PC-9 (cell line): Measurements from ENCODE around the gene CLDN17. TPM values are rescaled to one million over a fixed set of nuclear protein-coding genes. Genes with fewer than 3 reads are reported as not detected.

ENCODE experiments used
- BruUV-seq: library from RNA; stranded (reverse); fragments of 400-500 nt; replicated peaks from 2 replicates; lab custom pipeline; 2021; lab: Mats Ljungman, UMichigan
- CTCF ChIA-PET: fragments of 300-600 bp; sonication (Branson Sonifier 250); formaldehyde crosslinking; loops from one replicate; lab custom pipeline; 2022; ENCODE audit warnings: antibody characterized with exemption; lab: Charles Lee
- POLR2A ChIA-PET: fragments of 300-600 bp; sonication (Branson Sonifier 250); formaldehyde crosslinking; loops from one replicate; lab custom pipeline; 2022; ENCODE audit warnings: antibody characterized with exemption; ENCODE audit not compliant: unreplicated experiment; lab: Charles Lee
- DNase-seq, 2 experiments: peaks; one replicate each; pipeline versions ENCODE4 v3.0.0 to v3.0.0-alpha.2; 2015 to 2022; ENCODE audit warnings: mixed read lengths in 1 of 2
- H2AFZ ChIP-seq: fragments of 200-600 bp; sonication (generic); 2 replicates; pipeline ENCODE4 v1.8.1; 2017; ENCODE audit warnings: antibody characterized with exemption
- H3F3A ChIP-seq: fragments of 200-600 bp; sonication (generic); 2 replicates; pipeline ENCODE4 v1.8.1; 2017; ENCODE audit warnings: antibody characterized with exemption, mild to moderate bottlenecking, low read depth; ENCODE audit not compliant: insufficient read depth
- H3K27ac ChIP-seq: fragments of 200-600 bp; sonication (generic); 2 replicates; pipeline ENCODE4 v1.6.1; 2016; ENCODE audit warnings: mixed run types
- H3K27me3 ChIP-seq: fragments of 200-600 bp; sonication (generic); 2 replicates; pipeline ENCODE4 v1.6.1; 2016; ENCODE audit warnings: low read depth, mixed run types; ENCODE audit not compliant: insufficient read depth
- H3K36me3 ChIP-seq: fragments of 200-600 bp; sonication (generic); 2 replicates; pipeline ENCODE4 v1.6.1; 2016; ENCODE audit warnings: low read depth, mixed run types
- H3K4me1 ChIP-seq: fragments of 200-600 bp; sonication (generic); replicated peaks from 2 replicates; pipeline ENCODE4 v1.6.1; 2016; ENCODE audit warnings: mixed run types; ENCODE audit not compliant: insufficient read depth
- H3K4me2 ChIP-seq: fragments of 200-600 bp; sonication (generic); 2 replicates; pipeline ENCODE4 v1.6.1; 2017; ENCODE audit warnings: mixed run types
- H3K4me3 ChIP-seq: fragments of 200-600 bp; sonication (generic); 2 replicates; pipeline ENCODE4 v1.6.1; 2016; ENCODE audit warnings: mixed run types
- H3K79me2 ChIP-seq: fragments of 200-600 bp; sonication (generic); 2 replicates; pipeline ENCODE4 v1.6.1; 2017; ENCODE audit warnings: low read depth, mixed run types
- H3K9me2 ChIP-seq: fragments of 200-600 bp; sonication (generic); 2 replicates; pipeline ENCODE4 v1.8.1; 2017; ENCODE audit warnings: mild to moderate bottlenecking; ENCODE audit not compliant: insufficient read depth
- H3K9me3 ChIP-seq: fragments of 200-600 bp; sonication (generic); 2 replicates; pipeline ENCODE4 v1.8.1; 2016; ENCODE audit warnings: low read depth; ENCODE audit not compliant: insufficient read depth
- H4K20me1 ChIP-seq: fragments of 200-600 bp; sonication (generic); 2 replicates; pipeline ENCODE4 v1.8.1; 2017; ENCODE audit not compliant: insufficient read depth
- EZH2 ChIP-seq: fragments of 200-600 bp; sonication (generic); IDR thresholded peaks from 2 replicates; pipeline ENCODE4 v1.8.0; 2017; ENCODE audit warnings: antibody characterized with exemption, low read depth
- intact Hi-C: fragments of 100-400 bp; cut with micrococcal nuclease; formaldehyde crosslinking; loops from one replicate; pipeline ENCODE4 v1.10.0; 2022; ENCODE audit not compliant: unreplicated experiment
- total RNA-seq: library from RNA; stranded (reverse); gene quantifications from 2 replicates; pipeline ENCODE4 v1.2.3, GENCODE V29; 2021
- TF ChIP-seq, protein P1 (sequence below): fragments of 200-600 bp; sonication (generic); conservative IDR thresholded peaks from 2 replicates; pipeline ENCODE4 v1.6.1; 2017; ENCODE audit warnings: mixed run types, antibody characterized with exemption, mild to moderate bottlenecking, moderate library complexity

Gene CLDN17
- total RNA-seq, 1 experiment from 2014 or later, result not detected

DNA sequence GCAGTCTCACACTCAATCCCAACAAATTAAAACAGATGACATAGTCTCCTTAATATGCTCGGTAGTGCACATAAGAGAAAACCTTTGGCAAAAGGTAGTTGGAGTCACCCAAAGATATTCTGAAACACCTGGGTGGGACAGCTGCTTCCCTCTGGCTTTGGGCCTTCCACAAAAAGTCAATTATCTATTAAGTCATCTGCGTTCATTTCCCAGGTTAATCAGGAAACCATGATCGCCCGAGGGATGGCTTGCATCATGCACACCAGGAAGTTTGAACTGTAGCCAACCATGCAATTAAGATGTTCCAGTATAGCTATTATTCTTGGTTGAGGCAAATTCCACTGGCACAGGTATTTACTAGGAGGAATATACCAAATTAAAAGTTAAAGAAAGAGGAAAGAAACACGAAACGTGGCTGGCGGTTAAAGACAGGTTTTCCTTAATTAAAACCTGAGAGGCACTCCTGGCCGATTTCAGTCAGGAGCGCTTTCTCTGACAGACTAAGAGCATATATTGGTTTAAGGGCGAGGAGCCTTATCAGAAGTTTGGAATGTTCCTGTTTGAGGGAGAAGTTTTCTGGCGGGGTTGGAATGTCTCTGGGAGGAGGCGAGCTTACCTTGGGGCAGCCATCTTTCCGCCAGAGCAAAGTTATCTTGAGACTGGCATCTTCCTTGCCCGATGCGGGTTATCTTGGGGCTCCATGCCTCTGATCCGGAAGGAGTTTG lies 19.9 kb downstream of the CLDN17 start:
- peak; percentile 49 to 82 for DNase-seq
- peak overlapping the region; percentile 91 for H3K27ac ChIP-seq
- no TSS peak for BruUV-seq
- no peaks in the 10 kb centered on the region for H3K79me2 ChIP-seq
- POLR2A ChIA-PET, result no interaction called here
- intact Hi-C loops, result loop anchor here (1.0 kb wide), 1 partner anchor 81 kb away; no protein-coding TSS in a partner anchor
- H3K4me1 ChIP-seq, result peaks cover 14% of the 10 kb centered on the region
- no peaks in the 10 kb centered on the region for H3K9me3 ChIP-seq
- no peaks in the 10 kb centered on the region for H3K27me3 ChIP-seq
- H3K9me2 ChIP-seq, result no peaks in the 10 kb centered on the region
- H3K4me2 ChIP-seq, result peak overlapping the region; percentile 73
- TF ChIP-seq, protein P1, sequence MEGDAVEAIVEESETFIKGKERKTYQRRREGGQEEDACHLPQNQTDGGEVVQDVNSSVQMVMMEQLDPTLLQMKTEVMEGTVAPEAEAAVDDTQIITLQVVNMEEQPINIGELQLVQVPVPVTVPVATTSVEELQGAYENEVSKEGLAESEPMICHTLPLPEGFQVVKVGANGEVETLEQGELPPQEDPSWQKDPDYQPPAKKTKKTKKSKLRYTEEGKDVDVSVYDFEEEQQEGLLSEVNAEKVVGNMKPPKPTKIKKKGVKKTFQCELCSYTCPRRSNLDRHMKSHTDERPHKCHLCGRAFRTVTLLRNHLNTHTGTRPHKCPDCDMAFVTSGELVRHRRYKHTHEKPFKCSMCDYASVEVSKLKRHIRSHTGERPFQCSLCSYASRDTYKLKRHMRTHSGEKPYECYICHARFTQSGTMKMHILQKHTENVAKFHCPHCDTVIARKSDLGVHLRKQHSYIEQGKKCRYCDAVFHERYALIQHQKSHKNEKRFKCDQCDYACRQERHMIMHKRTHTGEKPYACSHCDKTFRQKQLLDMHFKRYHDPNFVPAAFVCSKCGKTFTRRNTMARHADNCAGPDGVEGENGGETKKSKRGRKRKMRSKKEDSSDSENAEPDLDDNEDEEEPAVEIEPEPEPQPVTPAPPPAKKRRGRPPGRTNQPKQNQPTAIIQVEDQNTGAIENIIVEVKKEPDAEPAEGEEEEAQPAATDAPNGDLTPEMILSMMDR, result no peak
- TF ChIP-seq EZH2, result no peak
- no peaks in the 10 kb centered on the region for H4K20me1 ChIP-seq
- H3K4me3 ChIP-seq, result peak overlapping the region; percentile 44; the same call in 1 of the 2 replicates
- H2AFZ ChIP-seq, result peak overlapping the region; percentile 73
- H3K36me3 ChIP-seq, result no peaks in the 10 kb centered on the region
- CTCF ChIA-PET, result no interaction called here
- H3F3A ChIP-seq, result peaks cover 12% of the 10 kb centered on the region

DNA sequence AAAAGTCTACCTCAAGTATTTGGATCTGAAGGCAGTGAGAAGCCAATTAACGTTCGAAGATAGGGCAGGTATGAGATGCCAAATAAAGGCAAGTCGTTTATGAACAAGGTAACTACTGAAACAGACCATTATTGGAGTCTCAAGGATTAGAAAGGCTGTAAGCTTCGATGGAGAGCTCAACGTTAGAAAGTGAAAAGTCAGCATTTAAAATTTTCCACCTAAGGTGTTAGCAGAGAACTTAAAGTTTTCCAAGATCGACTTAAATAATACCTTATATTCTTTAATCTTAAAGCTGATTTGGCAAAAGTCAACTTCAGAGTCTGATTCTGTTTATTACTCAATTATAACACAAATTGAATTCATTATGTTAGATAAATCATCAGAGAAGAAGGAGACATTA lies 28.1 kb downstream of the CLDN17 start:
- no peak overlapping the region for H3K4me3 ChIP-seq
- ChIA-PET CTCF (no interaction called here), POLR2A (no interaction called here)
- H3K4me2 ChIP-seq, result no peak overlapping the region
- no peaks in the 10 kb centered on the region for H3K9me2 ChIP-seq
- H3K27me3 ChIP-seq, result no peaks in the 10 kb centered on the region
- H4K20me1 ChIP-seq, result no peaks in the 10 kb centered on the region
- H3K27ac ChIP-seq, result no peak overlapping the region
- H2AFZ ChIP-seq, result no peak overlapping the region
- DNase-seq, result no peak
- H3K79me2 ChIP-seq, result no peaks in the 10 kb centered on the region
- no TSS peak for BruUV-seq
- intact Hi-C loops, result no loop called here
- no peaks in the 10 kb centered on the region for H3K36me3 ChIP-seq
- no peaks in the 10 kb centered on the region for H3K4me1 ChIP-seq
- H3F3A ChIP-seq, result no peaks in the 10 kb centered on the region
- TF ChIP-seq EZH2, result no peak
- TF ChIP-seq, protein P1, result no peak
- H3K9me3 ChIP-seq, result no peaks in the 10 kb centered on the region

DNA sequence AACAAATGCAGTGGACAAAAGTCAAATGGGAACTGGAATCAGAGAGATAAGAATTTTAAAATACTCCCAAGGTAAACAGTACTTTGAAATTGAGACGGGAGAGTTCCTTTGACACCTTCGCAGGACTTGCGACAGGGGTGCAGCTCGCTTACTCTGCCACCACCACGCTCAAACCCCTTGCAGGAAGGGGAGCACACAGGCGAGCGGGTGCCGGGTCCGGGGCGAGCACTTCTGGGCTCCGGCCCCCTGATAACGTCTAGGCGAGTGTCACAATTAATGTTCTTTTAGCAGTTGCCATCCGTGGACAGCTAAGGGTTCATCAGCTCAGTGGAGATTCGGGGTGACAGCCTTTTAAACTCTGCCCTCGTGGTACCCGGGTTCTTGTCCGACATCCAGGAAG lies 37.4 kb downstream of the CLDN17 start:
- Histone ChIP-seq H3K27me3 (no peaks in the 10 kb centered on the region), H3K4me1 (no peaks in the 10 kb centered on the region), H2AFZ (no peak overlapping the region), H3K9me3 (no peaks in the 10 kb centered on the region), H3K79me2 (no peaks in the 10 kb centered on the region), H3F3A (no peaks in the 10 kb centered on the region), H3K4me2 (no peak overlapping the region), H4K20me1 (no peaks in the 10 kb centered on the region), H3K4me3 (no peak overlapping the region), H3K36me3 (no peaks in the 10 kb centered on the region), H3K27ac (no peak overlapping the region), H3K9me2 (no peaks in the 10 kb centered on the region)
- POLR2A ChIA-PET, result no interaction called here
- CTCF ChIA-PET, result no interaction called here
- no peak for TF ChIP-seq EZH2
- TF ChIP-seq, protein P1, result no peak
- intact Hi-C loops, result no loop called here
- no TSS peak for BruUV-seq
- DNase-seq, result no peak
